Measurements from ENCODE around the gene OR2V2.

Gene OR2V2

DNA sequence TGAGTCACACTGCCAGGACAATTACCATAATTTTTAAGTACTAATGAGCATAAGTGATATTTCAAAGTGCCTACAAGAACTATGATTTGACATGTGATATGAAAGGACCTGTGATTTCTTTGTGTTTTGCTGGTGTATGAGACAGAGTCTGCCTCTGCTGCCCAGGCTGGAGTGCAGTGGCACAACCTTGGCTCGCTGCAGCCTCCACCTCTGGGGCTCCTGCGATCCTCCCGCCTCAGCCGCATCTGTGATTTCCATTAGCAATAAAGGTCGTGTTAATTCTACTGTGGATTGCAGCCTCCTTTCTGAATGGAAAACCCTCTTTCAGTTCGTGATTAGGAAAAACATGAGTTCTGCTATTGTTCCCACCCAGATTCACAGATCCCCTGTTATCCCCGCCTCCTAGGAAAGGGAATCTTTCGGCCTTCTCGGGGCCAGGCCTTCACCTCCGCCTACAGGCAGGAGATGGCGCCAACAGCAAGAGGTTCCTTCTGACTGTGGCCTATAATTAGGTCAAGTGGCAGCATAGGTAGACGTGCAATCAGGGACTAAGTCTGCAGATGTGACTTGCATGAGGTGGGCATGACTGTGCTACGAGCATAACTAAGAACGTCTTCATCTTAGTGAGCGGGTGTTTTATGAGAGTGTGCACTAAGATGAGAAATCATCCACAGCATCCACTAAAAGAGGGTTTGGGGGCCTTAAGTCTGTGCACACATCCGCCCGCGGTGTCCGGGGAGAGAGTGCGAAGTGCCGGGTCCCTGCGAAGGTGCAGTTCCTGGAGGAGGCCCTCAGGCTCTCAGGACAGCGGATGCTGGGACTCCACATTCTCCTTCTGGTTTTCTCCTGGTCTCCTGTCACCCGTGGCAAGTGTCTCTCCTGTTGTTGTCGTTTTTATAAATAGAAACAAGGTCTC lies 34.5 kb downstream of the OR2V2 start:
- no peak for DNase-seq (ENCODE audit: low spot score)
- TF ChIP-seq CTCF (IDR thresholded peaks at IDR 0.05): peak; percentile 32
- Histone ChIP-seq H3K4me3 (no peak overlapping the region), H3K27ac (no peak overlapping the region)

DNA sequence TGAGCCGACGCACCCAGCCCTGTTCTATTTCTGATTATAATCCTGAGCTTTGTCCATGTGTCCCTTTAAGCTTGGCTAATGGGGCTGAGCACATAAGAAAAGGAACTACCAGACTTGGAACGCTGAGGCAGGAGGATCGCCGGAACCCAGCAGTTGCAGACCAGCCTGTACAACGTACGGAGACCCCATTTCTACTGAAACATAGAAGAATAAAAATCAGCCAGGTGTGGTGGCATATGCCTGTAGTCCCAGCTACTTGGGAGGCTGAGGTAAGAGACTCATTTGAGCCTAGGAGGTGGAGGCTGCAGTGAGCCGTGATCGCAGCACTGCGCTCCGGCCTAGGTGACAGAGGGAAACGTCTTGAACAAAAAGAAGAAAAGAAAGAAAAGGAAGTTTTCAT lies 35.3 kb downstream of the OR2V2 start:
- TF ChIP-seq CTCF (IDR thresholded peaks at IDR 0.05): no peak
- no peak for DNase-seq (ENCODE audit: low spot score)
- H3K27ac ChIP-seq: no peak overlapping the region
- no peak overlapping the region for H3K4me3 ChIP-seq

DNA sequence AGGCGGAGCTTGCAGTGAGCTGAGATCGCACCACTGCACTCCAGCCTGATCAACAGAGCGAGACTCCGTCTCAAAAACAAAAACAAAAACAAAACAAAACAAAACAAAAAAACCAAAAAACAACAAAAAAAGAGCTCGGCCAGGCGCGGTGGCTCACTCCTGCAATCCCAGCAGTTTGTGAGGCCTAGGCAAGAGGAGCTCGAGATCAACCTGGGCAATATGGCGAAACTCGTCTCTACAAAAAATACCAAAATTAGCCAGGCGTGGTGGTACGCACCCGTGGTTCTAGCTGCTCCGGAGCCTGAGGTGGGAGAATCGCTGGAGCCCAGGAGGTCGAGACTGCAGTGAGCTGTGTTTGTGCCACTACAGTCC lies 37.4 kb downstream of the OR2V2 start:
- Histone ChIP-seq H3K27ac (no peak overlapping the region), H3K4me3 (peak overlapping the region; percentile 74)
- no peak for DNase-seq (ENCODE audit: low spot score)
- no peak for TF ChIP-seq CTCF (IDR thresholded peaks at IDR 0.05)

GRCh38 chr5:181185560-181185959 lies 38.2 kb downstream of the OR2V2 start:
- no peak for DNase-seq (ENCODE audit: low spot score)
- no peak overlapping the region for H3K27ac ChIP-seq
- no peak overlapping the region for H3K4me3 ChIP-seq
- TF ChIP-seq CTCF (IDR thresholded peaks at IDR 0.05): no peak

DNA sequence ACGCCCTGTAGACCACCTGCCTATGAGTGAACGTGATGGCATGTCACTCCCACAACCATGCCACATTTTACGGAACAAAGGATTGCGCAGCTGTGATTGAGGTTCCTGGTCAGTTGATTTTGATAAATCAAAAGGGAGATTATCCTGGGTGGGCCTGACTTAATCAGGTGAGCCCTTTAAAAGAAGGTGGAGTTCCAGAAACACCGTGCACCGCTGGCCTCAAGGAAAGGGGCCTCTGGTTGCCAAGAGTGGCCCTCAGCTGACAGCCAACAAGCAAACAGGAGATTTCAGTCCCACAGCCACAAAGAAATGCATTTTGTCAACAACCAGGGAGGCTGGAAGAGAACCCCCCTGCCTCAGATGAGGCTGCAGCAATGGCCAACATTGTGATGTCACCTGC lies 38.6 kb downstream of the OR2V2 start:
- Histone ChIP-seq H3K4me3 (no peak overlapping the region), H3K27ac (no peak overlapping the region)
- TF ChIP-seq CTCF (IDR thresholded peaks at IDR 0.05): no peak
- no peak for DNase-seq (ENCODE audit: low spot score)

DNA sequence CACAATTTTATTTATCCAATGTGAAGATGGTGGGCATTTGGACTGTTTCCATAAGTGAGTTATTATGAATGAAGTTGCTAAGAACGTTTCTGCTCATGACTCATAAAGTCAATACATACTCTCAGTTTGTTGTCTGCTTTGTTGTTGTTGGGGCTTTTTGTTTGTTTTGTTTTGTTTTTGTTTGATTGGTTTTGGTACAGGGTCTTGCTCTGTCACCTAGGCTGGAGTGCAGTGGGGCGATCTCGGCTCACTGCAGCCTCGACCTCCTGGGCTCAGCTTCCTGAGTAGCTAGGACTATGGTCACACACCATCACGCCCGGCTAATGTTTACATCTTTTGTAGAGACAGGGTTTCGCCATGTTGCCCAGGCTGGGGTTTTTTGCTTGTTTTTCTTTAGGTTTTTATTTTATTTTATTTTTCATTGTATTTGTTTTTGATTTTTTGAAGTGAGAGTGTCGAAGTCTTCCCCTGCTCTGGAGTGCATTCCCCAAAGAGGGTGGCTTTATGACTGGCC lies 39.7 kb downstream of the OR2V2 start:
- DNase-seq (ENCODE audit: low spot score): no peak
- H3K27ac ChIP-seq: peak overlapping the region in 1 of 2 donors; percentile 97
- H3K4me3 ChIP-seq: no peak overlapping the region
- no peak for TF ChIP-seq CTCF (IDR thresholded peaks at IDR 0.05)
